Lung (tissue), 12 donors: Measurements from ENCODE around the gene ADPRHL1. TPM values are rescaled to one million over a fixed set of nuclear protein-coding genes. Genes with fewer than 3 reads are reported as not detected.

Source experiments
- ATAC-seq: fragments of 200-7000 bp; cut with Tn5 transposase; one replicate; pipeline ENCODE4 v1.9.1; 2020; ENCODE audit warnings: moderate number of reproducible peaks; ENCODE audit not compliant: insufficient read depth, low FRiP score
- DNase-seq, 3 donors: peaks; one replicate each; pipeline ENCODE4 v3.0.0-alpha.2; 2013 to 2017
- H3K27ac ChIP-seq, 2 donors: one replicate each; pipeline ENCODE4 v1.5.1; 2013; ENCODE audit warnings: mild to moderate bottlenecking in 2 of 2, moderate library complexity in 2 of 2, control low read depth in 1 of 2, inconsistent platforms in 1 of 2, low read depth in 1 of 2, low read length in 1 of 2
- H3K27me3 ChIP-seq, 3 donors: one replicate each; pipeline ENCODE4 v1.5.1; 2013; ENCODE audit warnings: low read length in 2 of 3; ENCODE audit not compliant: control insufficient read depth in 3 of 3, insufficient read depth in 3 of 3
- H3K36me3 ChIP-seq, 4 donors: one replicate each; pipeline ENCODE4 v1.5.1; 2013; ENCODE audit warnings: low read length in 4 of 4, mild to moderate bottlenecking in 1 of 4, moderate library complexity in 1 of 4; ENCODE audit not compliant: control insufficient read depth in 4 of 4, insufficient read depth in 4 of 4
- H3K4me1 ChIP-seq, 5 donors: one replicate each; pipeline ENCODE4 v1.5.1; 2013; ENCODE audit warnings: low read length in 5 of 5, mild to moderate bottlenecking in 2 of 5, moderate library complexity in 1 of 5; ENCODE audit not compliant: control insufficient read depth in 5 of 5, insufficient read depth in 5 of 5
- H3K4me3 ChIP-seq: one replicate; pipeline ENCODE4 v1.5.1; 2013; ENCODE audit warnings: mild to moderate bottlenecking, control low read depth, moderate library complexity
- H3K9ac ChIP-seq, 2 donors: one replicate each; pipeline ENCODE4 v1.5.1; 2013; ENCODE audit warnings: low read length in 2 of 2, control low read depth in 1 of 2; ENCODE audit not compliant: insufficient read depth in 1 of 2
- H3K9me3 ChIP-seq, 4 donors: one replicate each; pipeline ENCODE4 v1.5.1; 2013; ENCODE audit warnings: low read length in 3 of 4, mild to moderate bottlenecking in 1 of 4, moderate library complexity in 1 of 4; ENCODE audit not compliant: control insufficient read depth in 4 of 4, insufficient read depth in 3 of 4
- WGBS, 2 donors: extraction: QIAGEN DNeasy Blood & Tissue Kit; methylation state at CpG; one replicate each; pipeline ENCODE4 v1.1.7; 2013; 5-methylcytosine and 5-hydroxymethylcytosine counted together
- polyA plus RNA-seq, 2 donors: library from polyadenylated mRNA; stranded (reverse); fragments of 200-250 nt; gene quantifications; one replicate each; pipeline ENCODE4 v1.2.1, GENCODE V29; 2013
- total RNA-seq, 2 donors: library from RNA; depleted of rRNA in 1 of 2; stranded (reverse); fragments of >200 nt in 1 of 2; gene quantifications; one replicate each; pipeline ENCODE4 v1.2.1, GENCODE V29; 2014 to 2021
- TF ChIP-seq, protein P1 (sequence below): IDR thresholded peaks from 2 replicates; pipeline ENCODE4 v1.5.1; 2012; ENCODE audit warnings: mild to moderate bottlenecking; ENCODE audit errors: control extremely low read depth, extremely low read depth
- donor health status: control.
- donor health status: control.
- donor health status: Bipolar disorder and iron deficiency.
- donor health status: healthy.
- donor health status: DM: yes; HTN: yes; CAD: no.

Gene ADPRHL1
- total and polyA plus RNA-seq, 4 donors, result 0.83 to 4.9 (median 1.3) TPM

DNA sequence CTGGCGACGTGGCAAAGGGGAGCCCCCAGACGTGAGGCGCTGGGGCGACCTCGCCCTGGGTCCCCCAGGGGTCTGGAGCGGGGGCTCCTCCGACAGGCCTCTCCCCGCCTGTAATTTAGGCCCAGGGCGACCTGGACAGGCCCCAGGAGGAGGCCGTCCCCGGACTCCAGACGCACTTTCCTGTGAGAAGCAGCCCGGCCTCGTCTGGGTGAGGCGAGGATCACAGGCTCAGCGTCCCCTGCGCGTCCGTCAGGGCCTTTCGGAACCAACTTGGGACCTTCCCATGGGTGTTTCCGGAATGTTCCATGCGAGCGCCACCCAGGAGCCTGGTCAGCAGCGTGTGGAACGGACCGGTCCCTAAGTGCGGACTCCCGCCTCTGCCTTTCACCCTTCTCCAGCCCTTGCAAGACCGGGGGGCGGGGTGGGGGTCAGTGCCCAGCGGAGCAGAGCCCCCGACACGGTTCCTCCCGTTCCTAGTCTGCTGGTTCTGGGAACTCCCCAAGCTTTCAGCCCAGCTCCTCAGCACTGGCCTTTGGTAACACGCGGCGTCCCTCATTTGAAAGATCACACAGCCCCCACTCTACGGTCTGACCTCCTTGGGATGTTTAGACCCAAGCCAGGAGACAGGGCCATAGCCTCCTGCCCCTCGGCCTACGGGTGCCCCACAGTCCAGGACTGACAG, 88.2 kb downstream of the ADPRHL1 start:
- DNase-seq (no peak), ATAC-seq (no peak)
- H3K4me3 ChIP-seq, result no peak overlapping the region
- no peak overlapping the region for H3K9ac ChIP-seq
- 85 to 88% methylated on average over 41 of the region's 41 CpGs for WGBS, 2 donors
- H3K4me1 ChIP-seq, result no peaks in the 10 kb centered on the region
- TF ChIP-seq, protein P1, sequence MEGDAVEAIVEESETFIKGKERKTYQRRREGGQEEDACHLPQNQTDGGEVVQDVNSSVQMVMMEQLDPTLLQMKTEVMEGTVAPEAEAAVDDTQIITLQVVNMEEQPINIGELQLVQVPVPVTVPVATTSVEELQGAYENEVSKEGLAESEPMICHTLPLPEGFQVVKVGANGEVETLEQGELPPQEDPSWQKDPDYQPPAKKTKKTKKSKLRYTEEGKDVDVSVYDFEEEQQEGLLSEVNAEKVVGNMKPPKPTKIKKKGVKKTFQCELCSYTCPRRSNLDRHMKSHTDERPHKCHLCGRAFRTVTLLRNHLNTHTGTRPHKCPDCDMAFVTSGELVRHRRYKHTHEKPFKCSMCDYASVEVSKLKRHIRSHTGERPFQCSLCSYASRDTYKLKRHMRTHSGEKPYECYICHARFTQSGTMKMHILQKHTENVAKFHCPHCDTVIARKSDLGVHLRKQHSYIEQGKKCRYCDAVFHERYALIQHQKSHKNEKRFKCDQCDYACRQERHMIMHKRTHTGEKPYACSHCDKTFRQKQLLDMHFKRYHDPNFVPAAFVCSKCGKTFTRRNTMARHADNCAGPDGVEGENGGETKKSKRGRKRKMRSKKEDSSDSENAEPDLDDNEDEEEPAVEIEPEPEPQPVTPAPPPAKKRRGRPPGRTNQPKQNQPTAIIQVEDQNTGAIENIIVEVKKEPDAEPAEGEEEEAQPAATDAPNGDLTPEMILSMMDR, result no peak
- no peaks in the 10 kb centered on the region for H3K27me3 ChIP-seq
- no peaks in the 10 kb centered on the region for H3K9me3 ChIP-seq
- H3K36me3 ChIP-seq, result no peaks in the 10 kb centered on the region
- no peak overlapping the region for H3K27ac ChIP-seq

DNA sequence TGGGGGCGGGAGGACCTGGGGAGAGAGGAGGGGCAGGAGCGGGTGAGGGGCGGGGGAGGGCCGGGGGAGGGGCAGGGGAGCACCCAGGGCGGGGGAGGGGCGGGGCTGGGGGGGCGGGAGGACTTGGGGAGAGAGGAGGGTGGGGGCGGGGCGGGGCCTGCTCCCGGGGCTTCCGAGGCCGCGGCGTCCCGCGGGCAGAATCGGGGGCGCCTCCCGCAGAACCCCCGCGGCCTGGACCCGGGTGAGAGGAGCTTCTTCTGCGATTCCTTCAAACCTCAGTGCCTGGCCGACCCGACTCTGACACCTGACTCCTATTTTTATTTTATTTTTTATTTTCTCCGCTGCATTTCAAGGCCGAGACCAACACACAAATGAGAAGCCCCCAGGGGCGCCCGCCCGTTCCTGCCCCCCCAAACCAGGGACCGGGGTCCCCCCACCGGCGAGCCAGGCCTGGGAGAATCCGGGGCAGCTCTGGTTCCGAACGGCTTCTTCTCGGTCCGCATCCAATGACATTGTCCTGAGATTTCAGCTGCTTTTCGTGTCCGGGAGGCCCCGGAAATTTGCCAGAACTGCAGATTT, 88.9 kb downstream of the ADPRHL1 start:
- Histone ChIP-seq H3K27me3 (no peaks in the 10 kb centered on the region), H3K9ac (no peak overlapping the region), H3K36me3 (no peaks in the 10 kb centered on the region), H3K9me3 (no peaks in the 10 kb centered on the region), H3K4me1 (no peaks in the 10 kb centered on the region), H3K4me3 (no peak overlapping the region), H3K27ac (no peak overlapping the region)
- TF ChIP-seq, protein P1, result no peak
- 16 to 19% methylated on average over 20 to 35 of the region's 41 CpGs for WGBS, 2 donors
- ATAC-seq (no peak), DNase-seq (peak in 2 of 3 donors; percentile 59 to 79)

DNA sequence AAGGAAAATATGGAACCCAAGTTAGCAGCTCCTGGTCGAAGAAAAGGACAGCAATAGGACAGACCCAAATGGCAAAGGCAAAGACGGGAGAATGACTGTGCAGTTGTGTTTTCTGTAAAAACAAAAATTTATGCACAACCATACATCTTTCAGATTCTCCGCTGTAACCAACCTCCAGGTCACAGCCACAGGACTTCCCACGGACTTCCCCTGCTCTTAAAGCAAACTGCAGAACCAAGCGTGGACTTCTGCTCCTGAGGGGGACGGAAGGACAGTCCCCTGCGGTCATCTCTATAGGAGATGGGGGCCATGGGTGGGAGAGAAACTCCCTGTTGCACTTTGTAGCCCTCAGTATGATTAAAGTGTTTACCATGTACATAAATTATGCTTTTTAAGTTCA, 91.9 kb downstream of the ADPRHL1 start:
- WGBS, 2 donors, result 39 to 61% methylated on average over 7 of the region's 7 CpGs
- no peak overlapping the region for H3K4me3 ChIP-seq
- ATAC-seq (no peak), DNase-seq (no peak)
- TF ChIP-seq, protein P1, result no peak
- no peak overlapping the region for H3K27ac ChIP-seq
- H3K36me3 ChIP-seq, result no peaks in the 10 kb centered on the region
- no peaks in the 10 kb centered on the region for H3K9me3 ChIP-seq
- no peaks in the 10 kb centered on the region for H3K27me3 ChIP-seq
- no peaks in the 10 kb centered on the region for H3K4me1 ChIP-seq
- no peak overlapping the region for H3K9ac ChIP-seq
